ENCODE results near the gene FGFR2. TPM values are rescaled to one million over a fixed set of nuclear protein-coding genes. Genes with fewer than 3 reads are reported as not detected.

The FGFR2 gene
- not detected in 2 replicates for total RNA-seq (2011; cell fraction: chromatin; rRNA removed; ENCODE audit: low replicate concordance)
- not detected in 2 replicates for total RNA-seq (2011; cell fraction: nucleolus; rRNA removed)
- total RNA-seq (2011; cell fraction: nucleoplasm; rRNA removed): not detected in 2 replicates
- not detected in 2 replicates for total RNA-seq (2014; rRNA removed)
- not detected in 2 replicates for total RNA-seq (2014; rRNA removed; fragmentation: Illumina TruSeq; extraction: Trizol)
- total RNA-seq (2015; rRNA removed; fragmentation: Illumina TruSeq; extraction: Trizol): not detected in 2 replicates
- 0.18 and 0.20 TPM in 2 replicates for total RNA-seq (2021)
- not detected in 2 replicates for polyA plus RNA-seq (2011; rRNA removed)
- not detected in 2 replicates for polyA plus RNA-seq (2011; cell fraction: cytosol; rRNA removed)
- not detected in 2 replicates for polyA plus RNA-seq (2011; cell fraction: nucleus; rRNA removed)
- polyA plus RNA-seq (2012): not detected in 2 replicates
- polyA plus RNA-seq (2014; fragmentation: Illumina TruSeq; extraction: Trizol): not detected in 2 replicates
- not detected for polyA plus RNA-seq (2014; fragmentation: Nextera tagmentation; extraction: Ambion mirVana)
- polyA plus RNA-seq (2014; rRNA removed): not detected in 2 replicates
- not detected in 2 replicates for polyA minus RNA-seq (2011; rRNA and poly(A)+ RNA removed)
- polyA minus RNA-seq (2011; cell fraction: cytosol; rRNA and poly(A)+ RNA removed): not detected in 2 replicates
- not detected in 2 replicates for polyA minus RNA-seq (2011; cell fraction: nucleus; rRNA and poly(A)+ RNA removed)
- Bru-seq, nascent RNA: percentile 4 among the genes with signal in this experiment
- percentile 3 among the genes with signal in this experiment for BruChase-seq, experiment 1, labeled RNA remaining after a 2-hour chase
- BruChase-seq, experiment 2, labeled RNA remaining after a 6-hour chase: percentile 5 among the genes with signal in this experiment
- long read RNA-seq, experiment 1: 0 reads
- long read RNA-seq, experiment 2: 0 reads
- long read RNA-seq, experiment 3: 0 reads

- 10% methylated on average over 9 of the region's 92 CpGs for WGBS (ENCODE audit: insufficient coverage, low coverage, missing lambda C conversion rate)
- TF ChIP-seq, protein P1, sequence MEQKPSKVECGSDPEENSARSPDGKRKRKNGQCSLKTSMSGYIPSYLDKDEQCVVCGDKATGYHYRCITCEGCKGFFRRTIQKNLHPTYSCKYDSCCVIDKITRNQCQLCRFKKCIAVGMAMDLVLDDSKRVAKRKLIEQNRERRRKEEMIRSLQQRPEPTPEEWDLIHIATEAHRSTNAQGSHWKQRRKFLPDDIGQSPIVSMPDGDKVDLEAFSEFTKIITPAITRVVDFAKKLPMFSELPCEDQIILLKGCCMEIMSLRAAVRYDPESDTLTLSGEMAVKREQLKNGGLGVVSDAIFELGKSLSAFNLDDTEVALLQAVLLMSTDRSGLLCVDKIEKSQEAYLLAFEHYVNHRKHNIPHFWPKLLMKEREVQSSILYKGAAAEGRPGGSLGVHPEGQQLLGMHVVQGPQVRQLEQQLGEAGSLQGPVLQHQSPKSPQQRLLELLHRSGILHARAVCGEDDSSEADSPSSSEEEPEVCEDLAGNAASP (IDR thresholded peaks at IDR 0.05): no peak
- TF ChIP-seq ASH1L (IDR thresholded peaks at IDR 0.05; ENCODE audit: borderline replicate concordance, low read depth, partially characterized antibody) (no peak), BCOR (IDR thresholded peaks at IDR 0.05) (0 out of 2 replicates have a peak, but pooled peaks have one; percentile 19), GTF2A2 (tag; IDR thresholded peaks at IDR 0.05) (no peak), MCM3 (IDR thresholded peaks at IDR 0.05) (no peak), ZNF23 (CRISPR knock-in tag; IDR thresholded peaks at IDR 0.05) (no peak), RBM25 (IDR thresholded peaks at IDR 0.05; ENCODE audit: low read depth, low read length, severe bottlenecking) (peak; percentile 65), ZNF699 (CRISPR knock-in tag; IDR thresholded peaks at IDR 0.05; ENCODE audit: insufficient replicate concordance) (no peak), VEZF1 (CRISPR knock-in tag; IDR thresholded peaks at IDR 0.05) (peak; percentile 85)
- TF ChIP-seq, protein P2, sequence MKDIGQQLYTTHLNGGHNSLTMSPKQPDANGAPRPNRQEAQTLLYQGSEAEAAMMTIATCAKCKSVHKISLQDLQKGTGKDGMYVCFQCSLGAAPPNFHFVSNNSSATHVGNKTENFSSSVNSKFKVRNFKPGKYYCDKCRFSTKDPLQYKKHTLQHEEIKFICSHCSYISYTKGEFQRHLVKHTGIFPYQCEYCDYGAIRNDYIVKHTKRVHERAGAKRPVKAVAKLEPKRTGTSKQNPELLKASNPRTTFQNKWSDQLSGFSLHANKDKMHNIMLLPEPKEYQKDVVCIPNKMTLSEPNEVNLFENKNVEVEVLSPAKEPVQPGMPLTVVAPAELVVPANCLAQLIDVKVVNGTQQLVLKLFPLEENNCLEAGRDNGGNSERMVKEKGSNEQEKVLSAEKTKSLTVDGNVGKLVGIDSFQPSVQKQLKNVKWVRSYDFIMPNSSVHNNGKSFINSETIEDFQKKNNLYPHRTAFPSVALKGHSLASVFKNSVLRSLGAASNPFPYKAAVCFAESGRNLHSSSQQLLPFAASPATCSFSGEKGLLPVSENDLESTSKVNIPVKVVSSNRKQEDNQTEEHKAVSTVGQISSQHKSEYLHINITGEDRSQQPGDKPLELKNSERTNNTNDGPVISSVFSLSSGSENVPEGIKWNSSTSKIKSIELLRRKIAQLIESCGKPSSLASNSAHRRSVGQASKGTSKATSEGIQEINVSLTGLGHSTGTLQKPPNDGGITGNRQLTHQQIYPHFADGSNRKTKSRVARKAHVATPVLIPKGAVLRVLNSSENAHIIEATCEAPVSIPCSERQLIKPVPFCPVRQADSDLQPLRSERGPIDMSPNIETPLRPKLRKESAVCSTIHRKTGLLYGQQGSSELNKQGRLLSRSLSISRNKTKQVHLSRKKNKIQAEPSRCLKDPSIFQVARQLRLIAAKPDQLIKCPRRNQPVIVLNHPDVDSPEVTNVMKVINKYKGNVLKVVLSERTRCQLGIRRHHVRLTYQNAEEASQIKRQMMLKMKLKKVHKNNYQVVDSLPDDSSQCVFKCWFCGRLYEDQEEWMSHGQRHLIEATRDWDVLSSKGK (CRISPR knock-in tag; IDR thresholded peaks at IDR 0.05): no peak
These were observed at the start of gene FGFR2 for GRCh38 chr10:121598263-121599249. Gene FGFR2 (minus strand): TSS chr10:121598444. CDS start chr10:121593817, 4,627 bp downstream.

More at GRCh38 chr10:121598263-121599249, at the start of gene FGFR2:
- H3K4me3 ChIP-seq: 0 out of 2 replicates have a peak within 1 kb of the TSS, but pooled peaks have one; percentile 20
- CTCF ChIA-PET (ENCODE audit: low intra/inter-chr PET ratio): no interaction called here
- intact Hi-C loops (cut with micrococcal nuclease) (no loop called here), in situ Hi-C loops (cut with MboI) (no loop called here)
- H2AFZ ChIP-seq (ENCODE audit: low read depth, low read length): peak within 1 kb of the TSS; percentile 20; the same call in 1 of the 2 replicates
- POLR2A ChIA-PET: interaction anchor here (0.6 kb wide), 1 partner anchor 62 kb away, joined by 3 read pairs; no protein-coding TSS in a partner anchor
- no peaks in the 10 kb centered on the region for H3K79me2 ChIP-seq (ENCODE audit: control insufficient read depth, insufficient read depth, low read length)
- no TSS peak for BruUV-seq (replicated peaks)
- peak within 1 kb of the TSS in 1 of 2 experiments; percentile 35; a peak in 2 of 4 replicates for H3K9ac ChIP-seq (ENCODE audit: insufficient read depth in 1 of 2, low read depth in 2 of 2, low read length in 2 of 2)
- no peaks in the 10 kb centered on the region for H4K20me1 ChIP-seq (replicated peaks; ENCODE audit: control insufficient read depth, insufficient read depth, low read length)
- no peaks in the 10 kb centered on the region for H3K9me1 ChIP-seq (ENCODE audit: control insufficient read depth, insufficient read depth, low read length)
- no peaks in the 10 kb centered on the region for H3K36me3 ChIP-seq (ENCODE audit: control insufficient read depth, insufficient read depth, low read length)
- peak; percentile 100 for ATAC-seq
- no peaks in the 10 kb centered on the region for H3K9me3 ChIP-seq (replicated peaks; ENCODE audit: control insufficient read depth, insufficient read depth, low read depth, low read length)
- H3K4me2 ChIP-seq (ENCODE audit: insufficient read depth, low read length): peak within 1 kb of the TSS; percentile 21
- peak; percentile 68 to 86 (median 85) for DNase-seq (ENCODE audit: extremely low read depth in 1 of 4, low spot score in 3 of 4)
- peaks cover 0 to 11% of the 10 kb centered on the region in 2 experiments; a peak in 2 of 5 replicates for H3K4me1 ChIP-seq (replicated peaks in 1 of 2; ENCODE audit: control insufficient read depth in 2 of 2, insufficient read depth in 2 of 2, low read length in 2 of 2)
- H3K27me3 ChIP-seq (ENCODE audit: control insufficient read depth in 2 of 2, insufficient read depth in 2 of 2, low read length in 2 of 2): peaks cover 2 to 17% of the 10 kb centered on the region in 2 experiments
- no peak for FAIRE-seq
- no peak within 1 kb of the TSS for H3K27ac ChIP-seq (ENCODE audit: extremely low read depth, low read depth, low read length)
